H1 (cell line): ENCODE data around the gene SPEM3. TPM values are rescaled to one million over a fixed set of nuclear protein-coding genes. Genes with fewer than 3 reads are reported as not detected.

Experiments
- CTCF ChIA-PET: fragments of 300-600 bp; sonication (Branson Sonifier 250); formaldehyde crosslinking; loops from one replicate; lab custom pipeline; 2021; ENCODE audit not compliant: partially characterized antibody; lab: Charles Lee
- POLR2A ChIA-PET: fragments of 300-600 bp; sonication (Branson Sonifier 250); formaldehyde crosslinking; loops from one replicate; lab custom pipeline; 2021; ENCODE audit warnings: inconsistent platforms; ENCODE audit not compliant: partially characterized antibody; lab: Charles Lee
- DNase-seq, 2 experiments: peaks; one replicate each; pipeline versions ENCODE4 v3.0.0 to v3.0.0-alpha.2; 2010 to 2022; ENCODE audit warnings: low spot score in 2 of 2, low read depth in 1 of 2, mixed read lengths in 1 of 2
- FAIRE-seq: peaks from 2 replicates; lab custom pipeline; 2011; peaks lifted over from hg19 to GRCh38; lab: Jason Lieb, UNC
- H2AFZ ChIP-seq: 2 replicates; pipeline ENCODE4 v1.8.1; 2012; ENCODE audit warnings: low read length, inconsistent platforms
- H2AK5ac ChIP-seq: 2 replicates; pipeline ENCODE4 v1.6.1; 2013; ENCODE audit warnings: low read depth, low read length
- H2BK120ac ChIP-seq: replicated peaks from 2 replicates; pipeline ENCODE3; 2013; ENCODE audit warnings: low read depth, low read length, inconsistent platforms
- H2BK12ac ChIP-seq: 2 replicates; pipeline ENCODE4 v1.6.1; 2013; ENCODE audit warnings: low read depth, low read length
- H2BK15ac ChIP-seq: 2 replicates; pipeline ENCODE4 v1.6.1; 2013; ENCODE audit warnings: low read length
- H2BK20ac ChIP-seq: 2 replicates; pipeline ENCODE4 v1.6.1; 2013; ENCODE audit warnings: low read length
- H2BK5ac ChIP-seq: 2 replicates; pipeline ENCODE4 v1.6.1; 2013; ENCODE audit warnings: low read depth, low read length
- H3K14ac ChIP-seq: 2 replicates; pipeline ENCODE4 v1.6.1; 2013; ENCODE audit warnings: inconsistent platforms; ENCODE audit not compliant: insufficient read length
- H3K18ac ChIP-seq: 2 replicates; pipeline ENCODE4 v1.6.1; 2013; ENCODE audit warnings: low read length; ENCODE audit errors: extremely low read depth
- H3K23ac ChIP-seq: 2 replicates; pipeline ENCODE4 v1.6.1; 2013; ENCODE audit warnings: inconsistent platforms; ENCODE audit not compliant: insufficient read length
- H3K23me2 ChIP-seq: 2 replicates; pipeline ENCODE4 v1.6.1; 2013; ENCODE audit warnings: low read depth, low read length
- H3K27ac ChIP-seq: 2 replicates; pipeline ENCODE4 v1.6.1; 2011; ENCODE audit warnings: low read depth, low read length, inconsistent platforms
- H3K27me3 ChIP-seq, 4 experiments: replicated peaks in 1 of 4; 1 replicate in 1 of 4; 2 replicates in 3 of 4; pipeline versions ENCODE4 v1.6.1 to v1.8.1; 2011 to 2013; ENCODE audit warnings: low read length in 3 of 4, mild to moderate bottlenecking in 3 of 4, inconsistent platforms in 2 of 4, mixed read lengths in 2 of 4, moderate library complexity in 1 of 4; ENCODE audit not compliant: control insufficient read depth in 3 of 4, insufficient read depth in 3 of 4; ENCODE audit errors: extremely low read depth in 1 of 4
- H3K36me3 ChIP-seq, 4 experiments: 2 replicates each; pipeline versions ENCODE4 v1.6.1 to v1.8.1; 2011 to 2013; ENCODE audit warnings: mild to moderate bottlenecking in 4 of 4, low read length in 3 of 4, moderate library complexity in 2 of 4, control low read depth in 1 of 4, inconsistent platforms in 1 of 4; ENCODE audit not compliant: insufficient read depth in 4 of 4, control insufficient read depth in 2 of 4
- H3K4ac ChIP-seq: replicated peaks from 2 replicates; pipeline ENCODE3; 2013; ENCODE audit warnings: low read length, low read depth, mixed read lengths, inconsistent platforms; ENCODE audit not compliant: insufficient read length
- H3K4me1 ChIP-seq, 4 experiments: replicated peaks in 1 of 4; 1 replicate in 1 of 4; 2 replicates in 3 of 4; pipeline versions ENCODE4 v1.6.1 to v1.8.1; 2011 to 2013; ENCODE audit warnings: low read length in 3 of 4, inconsistent platforms in 2 of 4, mixed read lengths in 1 of 4; ENCODE audit not compliant: insufficient read depth in 4 of 4, control insufficient read depth in 3 of 4
- H3K4me2 ChIP-seq, 2 experiments: 2 replicates each; pipeline versions ENCODE4 v1.6.1 to v1.8.1; 2011 to 2013; ENCODE audit warnings: low read depth in 2 of 2, low read length in 2 of 2, control low read depth in 1 of 2, inconsistent platforms in 1 of 2, mild to moderate bottlenecking in 1 of 2; ENCODE audit not compliant: insufficient read depth in 1 of 2
- H3K4me3 ChIP-seq, 4 experiments: fragments of 200-600, 300-600 bp in 1 of 4; sonication (generic), shearing (Covaris generic), sonication (Bioruptor Twin) in 1 of 4; 2 replicates each; pipeline versions ENCODE4 v1.5.1 to v1.8.1; 2011 to 2016; ENCODE audit warnings: low read length in 4 of 4, low read depth in 3 of 4, control low read depth in 2 of 4, inconsistent platforms in 2 of 4, mild to moderate bottlenecking in 2 of 4, mixed read lengths in 1 of 4, moderate library complexity in 1 of 4; ENCODE audit not compliant: insufficient read depth in 2 of 4; ENCODE audit errors: extremely low read depth in 1 of 4
- H3K56ac ChIP-seq: replicated peaks from 2 replicates; pipeline ENCODE3; 2013; ENCODE audit warnings: low read depth, mild to moderate bottlenecking, mixed read lengths, low read length, inconsistent platforms; ENCODE audit not compliant: insufficient read length
- H3K79me1 ChIP-seq: 2 replicates; pipeline ENCODE4 v1.6.1; 2013; ENCODE audit warnings: low read depth, low read length, control low read depth
- H3K79me2 ChIP-seq, 2 experiments: 2 replicates each; pipeline versions ENCODE4 v1.6.1 to v1.8.1; 2012 to 2013; ENCODE audit warnings: low read length in 2 of 2, mild to moderate bottlenecking in 2 of 2, inconsistent platforms in 1 of 2; ENCODE audit not compliant: insufficient read depth in 2 of 2, control insufficient read depth in 1 of 2
- H3K9ac ChIP-seq, 4 experiments: replicated peaks in 1 of 4; 1 replicate in 1 of 4; 2 replicates in 3 of 4; pipeline versions ENCODE4 v1.6.1 to v1.8.1; 2011 to 2013; ENCODE audit warnings: low read depth in 3 of 4, low read length in 3 of 4, control low read depth in 2 of 4, mild to moderate bottlenecking in 2 of 4, moderate library complexity in 2 of 4, inconsistent platforms in 1 of 4; ENCODE audit errors: extremely low read depth in 1 of 4
- H3K9me3 ChIP-seq, 2 experiments: 2 replicates each; pipeline versions ENCODE4 v1.6.1 to v1.8.1; 2012 to 2013; ENCODE audit warnings: mild to moderate bottlenecking in 2 of 2, moderate library complexity in 2 of 2, control low read depth in 1 of 2, inconsistent platforms in 1 of 2, low read depth in 1 of 2, low read length in 1 of 2, mixed read lengths in 1 of 2; ENCODE audit not compliant: insufficient read depth in 2 of 2
- H4K20me1 ChIP-seq, 2 experiments: replicated peaks in 1 of 2; 2 replicates each; pipeline versions ENCODE3 to v1.8.1; 2011 to 2013; ENCODE audit warnings: inconsistent platforms in 2 of 2, low read length in 2 of 2, mild to moderate bottlenecking in 1 of 2; ENCODE audit not compliant: insufficient read depth in 2 of 2, control insufficient read depth in 1 of 2
- H4K5ac ChIP-seq: 2 replicates; pipeline ENCODE4 v1.6.1; 2013; ENCODE audit warnings: low read length, low read depth, mixed read lengths, inconsistent platforms; ENCODE audit not compliant: insufficient read length
- H4K8ac ChIP-seq: 2 replicates; pipeline ENCODE4 v1.8.0; 2013; ENCODE audit warnings: mild to moderate bottlenecking, moderate library complexity, low read length, inconsistent platforms; ENCODE audit not compliant: insufficient read depth; ENCODE audit errors: extremely low read depth
- H4K91ac ChIP-seq: replicated peaks from 2 replicates; pipeline ENCODE3; 2013; ENCODE audit warnings: low read length, mixed read lengths, inconsistent platforms; ENCODE audit not compliant: insufficient read length
- BACH1 ChIP-seq: IDR thresholded peaks from 2 replicates; pipeline ENCODE4 v1.6.1; 2012; ENCODE audit warnings: low read length, improper control_type of control experiment
- CHD1 ChIP-seq: IDR thresholded peaks from 2 replicates; pipeline ENCODE4 v1.6.1; 2012; ENCODE audit warnings: low read depth, low read length, improper control_type of control experiment
- CREB1 ChIP-seq: IDR thresholded peaks from 2 replicates; pipeline ENCODE4 v1.6.1; 2012; ENCODE audit warnings: inconsistent platforms
- EGR1 ChIP-seq: IDR thresholded peaks from 2 replicates; pipeline ENCODE4 v1.6.1; 2011; ENCODE audit warnings: low read depth, low read length, borderline replicate concordance
- EP300 ChIP-seq, 2 experiments: IDR thresholded peaks; 1 replicate in 1 of 2; 2 replicates in 1 of 2; pipeline ENCODE4 v1.6.1; 2011 to 2012; ENCODE audit warnings: low read depth in 2 of 2, low read length in 2 of 2, mild to moderate bottlenecking in 2 of 2, borderline replicate concordance in 1 of 2, inconsistent platforms in 1 of 2, moderate library complexity in 1 of 2
- EZH2 ChIP-seq: fragments of 200-600 bp; sonication (generic); IDR thresholded peaks from 2 replicates; pipeline ENCODE4 v1.7.1; 2012; ENCODE audit warnings: low read depth, mild to moderate bottlenecking, moderate library complexity, low read length, inconsistent platforms; ENCODE audit not compliant: severe bottlenecking
- GABPA ChIP-seq: IDR thresholded peaks from 2 replicates; pipeline ENCODE4 v1.6.1; 2011; ENCODE audit warnings: mild to moderate bottlenecking, low read length, moderate library complexity, borderline replicate concordance; ENCODE audit not compliant: insufficient read depth
- NRF1 ChIP-seq: IDR thresholded peaks from 2 replicates; pipeline ENCODE4 v1.6.1; 2011; ENCODE audit warnings: mild to moderate bottlenecking, low read depth, low read length, improper control_type of control experiment
- PHF8 ChIP-seq: fragments of 200-600 bp; sonication (generic); conservative IDR thresholded peaks from 2 replicates; pipeline ENCODE4 v1.7.1; 2012; ENCODE audit warnings: low read depth, mild to moderate bottlenecking, inconsistent platforms, low read length, moderate library complexity
- RFX5 ChIP-seq: IDR thresholded peaks from 2 replicates; pipeline ENCODE4 v1.6.1; 2011; ENCODE audit warnings: low read depth, low read length, improper control_type of control experiment, borderline replicate concordance
- SP4 ChIP-seq: IDR thresholded peaks from 2 replicates; pipeline ENCODE4 v1.6.1; 2012; ENCODE audit warnings: low read length, inconsistent platforms
- TAF7 ChIP-seq: optimal IDR thresholded peaks from 2 replicates; pipeline ENCODE3; 2011; ENCODE audit warnings: low read depth, mild to moderate bottlenecking, inconsistent platforms, low read length, moderate library complexity, borderline replicate concordance
- TEAD4 ChIP-seq: IDR thresholded peaks from 2 replicates; pipeline ENCODE4 v1.6.1; 2012; ENCODE audit warnings: low read depth, low read length, inconsistent platforms, mixed read lengths
- ZNF274 ChIP-seq: IDR thresholded peaks from 2 replicates; pipeline ENCODE4 v1.7.0; 2012; ENCODE audit warnings: low read length, borderline replicate concordance; ENCODE audit errors: extremely low read depth
- WGBS, 2 experiments: shearing (Covaris generic) in 1 of 2; methylation state at CpG; one replicate each; pipeline versions ENCODE4 v1.1.6 to v1.1.7; 2013 to 2015; ENCODE audit warnings: low lambda C conversion rate in 2 of 2, mixed read lengths in 2 of 2, inconsistent platforms in 1 of 2, low coverage in 1 of 2, missing lambda C conversion rate in 1 of 2; ENCODE audit not compliant: insufficient replicate concordance in 2 of 2, insufficient coverage in 1 of 2, insufficient read length in 1 of 2; ENCODE audit errors: extremely low coverage in 1 of 2, missing lambda C conversion rate in 1 of 2; 5-methylcytosine and 5-hydroxymethylcytosine counted together
- polyA plus RNA-seq, 7 experiments: library from polyadenylated mRNA; depleted of rRNA in 3 of 7; stranded (reverse) in 5 of 7; unstranded in 2 of 7; fragments of >200 nt in 5 of 7; fragments of 200-250 nt in 2 of 7; gene quantifications; 1 replicate in 5 of 7; 2 replicates in 1 of 7; 4 replicates in 1 of 7; pipeline versions ENCODE4 v1.2.1 to v1.2.3, GENCODE V29; 2011 to 2013; ENCODE audit warnings: missing spikeins in 2 of 7, mixed read lengths in 2 of 7
- total RNA-seq: library from RNA; stranded (reverse); fragmentation: NEBNext Ultra II Directional; extraction: Animal tissue kit (Norgen Biotek cat#: 25700); gene quantifications from 2 replicates; pipeline ENCODE4 v1.2.1, GENCODE V29; 2021

SPEM3 gene
- total and polyA plus RNA-seq, 2 of the 8 experiments (the other 6 are each of a cell fraction or from before 2014, with no cell fraction given), result 0.02 TPM; not detected in 1

- no peak overlapping the region for H3K18ac ChIP-seq
- WGBS, 2 experiments, result 90% methylated on average over 10 of the region's 10 CpGs; no CpG with 5 or more reads in 1 of the 2 experiments
- H3K56ac ChIP-seq, result no peak overlapping the region
- H2AK5ac ChIP-seq, result no peak overlapping the region
- H2BK12ac ChIP-seq, result no peak overlapping the region; the same call in 1 of the 2 replicates
- H3K4me2 ChIP-seq, result no peak overlapping the region; a peak in 1 of 4 replicates
- no peak overlapping the region for H4K5ac ChIP-seq
- H3K23ac ChIP-seq, result no peak overlapping the region
- H3K36me3 ChIP-seq, result peaks cover 0 to 2% (median 0%) of the 10 kb centered on the region in 4 experiments; a peak in 1 of 8 replicates
- FAIRE-seq (no peak), DNase-seq (no peak)
- H3K79me1 ChIP-seq, result peaks cover 3% of the 10 kb centered on the region; the same call in 1 of the 2 replicates
- H2BK5ac ChIP-seq, result no peak overlapping the region
- no peak overlapping the region for H3K14ac ChIP-seq
- no peak overlapping the region for H4K91ac ChIP-seq
- no peak overlapping the region for H2BK15ac ChIP-seq
- POLR2A ChIA-PET, result interaction anchor here (0.8 to 3.7 kb wide), 13 partner anchors 11 to 148 kb away, joined by 3 to 16 read pairs (median 4); partner anchors contain the start of genes DVL2, PLSCR3 and ZBTB4
- H2BK120ac ChIP-seq, result no peak overlapping the region
- no peak overlapping the region for H2BK20ac ChIP-seq
- H3K79me2 ChIP-seq, result no peaks in the 10 kb centered on the region
- peaks cover 0 to 17% (median 10%) of the 10 kb centered on the region in 4 experiments; a peak in 6 of 7 replicates for H3K4me1 ChIP-seq
- H3K27ac ChIP-seq, result no peak overlapping the region
- peaks cover 0 to 10% of the 10 kb centered on the region in 2 experiments for H4K20me1 ChIP-seq
- no peak overlapping the region for H3K4ac ChIP-seq
- peaks cover 0 to 39% (median 29%) of the 10 kb centered on the region in 4 experiments; a peak in 6 of 7 replicates for H3K27me3 ChIP-seq
- peaks cover 0 to 7% of the 10 kb centered on the region in 2 experiments; a peak in 1 of 4 replicates for H3K9me3 ChIP-seq
- H3K9ac ChIP-seq, result no peak overlapping the region
- CTCF ChIA-PET, result interaction anchor here (0.8 to 1.9 kb wide), 7 partner anchors 10 to 120 kb away, joined by 3 to 7 read pairs (median 6); no protein-coding TSS in a partner anchor
- no peak overlapping the region for H3K4me3 ChIP-seq
- no peak overlapping the region for H4K8ac ChIP-seq
- no peak overlapping the region for H2AFZ ChIP-seq
- peaks cover 12% of the 10 kb centered on the region; the same call in 1 of the 2 replicates for H3K23me2 ChIP-seq
- TF ChIP-seq TAF7 (no peak), RFX5 (no peak), NRF1 (no peak), SP4 (no peak), CHD1 (no peak), EP300 (IDR thresholded peaks at IDR 0.05; ENCODE audit: borderline replicate concordance in 1 of 2, low read depth in 2 of 2, low read length in 2 of 2) (no peak), GABPA (no peak), ZNF274 (no peak), CREB1 (no peak), EGR1 (no peak), BACH1 (no peak), TEAD4 (no peak), PHF8 (no peak), EZH2 (no peak)
Observed at GRCh38 chr17:7382901-7383300, 45.8 kb upstream of the SPEM3 start.
